MCF 10A (cell line): ENCODE measurements around the gene PET100. TPM values are rescaled to one million over a fixed set of nuclear protein-coding genes. Genes with fewer than 3 reads are reported as not detected.

Experiments used
- BruUV-seq: library from RNA; stranded (reverse); fragments of 400-500 nt; replicated peaks from 2 replicates; lab custom pipeline; 2021; lab: Mats Ljungman, UMichigan
- CTCF ChIA-PET: fragments of 300-600 bp; sonication (Branson Sonifier 250); formaldehyde crosslinking; extraction: SDS; loops from one replicate; lab custom pipeline; 2021; ENCODE audit warnings: antibody characterized with exemption, inconsistent platforms; lab: Yijun Ruan, JAX
- POLR2A ChIA-PET: fragments of 300-600, 350-650 bp; sonication (Branson Sonifier 250); formaldehyde crosslinking; extraction: SDS; loops from one replicate; lab custom pipeline; 2020; ENCODE audit warnings: antibody characterized with exemption, inconsistent platforms; lab: Yijun Ruan, JAX
- DNase-seq: peaks from one replicate; pipeline ENCODE4 v3.0.0-alpha.2; 2018; ENCODE audit not compliant: unreplicated experiment
- H3K27ac Mint-ChIP-seq: one replicate; pipeline ENCODE4 v1.8.0; 2022; ENCODE audit warnings: mild to moderate bottlenecking, low read depth, mixed read lengths; ENCODE audit not compliant: unreplicated experiment
- H3K27me3 Mint-ChIP-seq: one replicate; pipeline ENCODE4 v1.8.0; 2022; ENCODE audit warnings: mixed read lengths; ENCODE audit not compliant: insufficient read depth, unreplicated experiment
- H3K36me3 Mint-ChIP-seq: one replicate; pipeline ENCODE4 v1.8.0; 2022; ENCODE audit warnings: mild to moderate bottlenecking, moderate library complexity, mixed read lengths; ENCODE audit not compliant: insufficient read depth, unreplicated experiment
- H3K4me1 Mint-ChIP-seq: one replicate; pipeline ENCODE4 v1.8.0; 2022; ENCODE audit warnings: mixed read lengths; ENCODE audit not compliant: insufficient read depth, unreplicated experiment
- H3K4me3 Mint-ChIP-seq: one replicate; pipeline ENCODE4 v1.8.0; 2022; ENCODE audit warnings: mild to moderate bottlenecking, moderate library complexity, mixed read lengths; ENCODE audit not compliant: unreplicated experiment
- H3K9me3 Mint-ChIP-seq: one replicate; pipeline ENCODE4 v1.8.0; 2022; ENCODE audit warnings: mixed read lengths; ENCODE audit not compliant: unreplicated experiment
- intact Hi-C: fragments of 100-400 bp; cut with micrococcal nuclease; formaldehyde crosslinking; loops from 2 replicates; pipeline ENCODE4 v1.14.1; 2022
- total RNA-seq: library from RNA; stranded (reverse); gene quantifications from 2 replicates; pipeline ENCODE4 v1.2.3, GENCODE V29; 2022
- TF ChIP-seq, protein P1 (sequence below): fragments of 200-600 bp; IDR thresholded peaks from one replicate; pipeline ENCODE4 v1.8.0; 2022; ENCODE audit warnings: antibody characterized with exemption, mild to moderate bottlenecking; ENCODE audit not compliant: unreplicated experiment

The PET100 gene
- total RNA-seq, 1 experiment from 2014 or later, result 53.9 TPM

DNA sequence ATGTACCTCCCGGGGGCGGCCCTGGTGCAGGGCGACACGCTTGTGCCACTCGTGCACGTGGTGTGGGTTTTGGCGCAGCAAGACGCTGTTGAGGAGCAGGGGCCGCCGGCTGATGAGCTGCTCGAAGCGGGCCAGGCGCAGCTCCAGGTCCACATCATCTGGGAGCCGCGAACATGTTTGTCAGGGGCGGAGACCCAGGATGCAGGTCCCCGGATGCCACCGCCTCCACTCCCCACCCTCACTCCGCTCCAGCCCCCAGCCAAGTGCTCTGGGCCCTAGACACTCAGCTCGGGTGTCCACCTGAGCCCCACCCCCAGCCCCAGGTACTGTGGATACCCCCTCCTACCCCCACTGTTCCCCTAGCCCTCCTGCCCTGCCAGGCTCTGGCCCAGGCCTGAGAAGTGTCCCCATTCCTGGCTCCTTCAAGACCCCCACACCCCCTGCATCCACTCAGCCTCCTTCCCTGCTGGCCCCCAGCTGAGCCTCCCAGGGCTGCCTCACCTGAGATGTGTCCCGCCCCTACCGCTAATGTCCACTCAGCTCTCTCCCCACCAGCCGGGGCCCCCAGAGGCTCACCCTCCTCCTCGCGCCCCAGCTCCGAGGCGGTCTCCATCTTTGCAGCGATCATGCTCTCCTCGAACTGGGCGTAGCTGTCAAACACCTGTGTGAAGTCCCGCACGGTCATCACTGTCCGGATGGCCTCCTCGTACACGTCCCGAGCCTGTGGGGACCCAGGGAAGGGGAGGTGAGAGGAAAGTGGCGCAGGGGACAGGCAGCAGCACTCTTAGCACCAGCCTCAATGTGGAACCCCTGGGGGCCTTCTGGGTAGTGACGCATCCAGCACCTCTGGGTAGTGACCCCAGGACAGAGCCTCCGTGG, 5.6 kb upstream of the PET100 start:
- no TSS peak for BruUV-seq
- peaks cover 61% of the 10 kb centered on the region for H3K36me3 Mint-ChIP-seq
- ChIA-PET POLR2A (no interaction called here), CTCF (interaction anchor here (0.9 kb wide), 1 partner anchor 56 kb away, joined by 3 read pairs; no protein-coding TSS in a partner anchor)
- no peaks in the 10 kb centered on the region for H3K9me3 Mint-ChIP-seq
- DNase-seq, result no peak
- no peaks in the 10 kb centered on the region for H3K27me3 Mint-ChIP-seq
- H3K27ac Mint-ChIP-seq, result no peak overlapping the region
- no peak overlapping the region for H3K4me3 Mint-ChIP-seq
- intact Hi-C loops, result no loop called here
- peaks cover 12% of the 10 kb centered on the region for H3K4me1 Mint-ChIP-seq
- TF ChIP-seq, protein P1, sequence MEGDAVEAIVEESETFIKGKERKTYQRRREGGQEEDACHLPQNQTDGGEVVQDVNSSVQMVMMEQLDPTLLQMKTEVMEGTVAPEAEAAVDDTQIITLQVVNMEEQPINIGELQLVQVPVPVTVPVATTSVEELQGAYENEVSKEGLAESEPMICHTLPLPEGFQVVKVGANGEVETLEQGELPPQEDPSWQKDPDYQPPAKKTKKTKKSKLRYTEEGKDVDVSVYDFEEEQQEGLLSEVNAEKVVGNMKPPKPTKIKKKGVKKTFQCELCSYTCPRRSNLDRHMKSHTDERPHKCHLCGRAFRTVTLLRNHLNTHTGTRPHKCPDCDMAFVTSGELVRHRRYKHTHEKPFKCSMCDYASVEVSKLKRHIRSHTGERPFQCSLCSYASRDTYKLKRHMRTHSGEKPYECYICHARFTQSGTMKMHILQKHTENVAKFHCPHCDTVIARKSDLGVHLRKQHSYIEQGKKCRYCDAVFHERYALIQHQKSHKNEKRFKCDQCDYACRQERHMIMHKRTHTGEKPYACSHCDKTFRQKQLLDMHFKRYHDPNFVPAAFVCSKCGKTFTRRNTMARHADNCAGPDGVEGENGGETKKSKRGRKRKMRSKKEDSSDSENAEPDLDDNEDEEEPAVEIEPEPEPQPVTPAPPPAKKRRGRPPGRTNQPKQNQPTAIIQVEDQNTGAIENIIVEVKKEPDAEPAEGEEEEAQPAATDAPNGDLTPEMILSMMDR, result no peak

DNA sequence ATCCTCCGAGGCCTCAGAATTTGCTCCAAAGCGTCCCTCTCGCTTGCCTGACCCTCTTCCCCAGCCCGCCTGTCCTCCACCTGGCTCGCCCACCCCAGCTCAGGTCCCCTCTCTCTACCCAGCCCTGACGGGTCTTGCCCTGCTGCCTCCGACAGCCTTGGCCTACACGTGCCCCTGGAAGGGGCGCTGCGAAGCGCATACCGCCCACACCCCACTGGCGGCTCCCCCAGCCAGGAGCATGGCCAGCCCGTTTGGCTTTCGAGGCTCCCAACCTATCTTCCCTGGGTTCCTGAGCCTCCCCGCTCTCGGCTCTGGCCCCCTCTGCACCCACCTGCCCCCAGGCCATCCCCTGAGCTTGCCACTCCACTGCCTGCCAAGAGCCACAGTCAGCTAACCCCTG, 4.8 kb upstream of the PET100 start:
- Mint-ChIP-seq H3K27me3 (no peaks in the 10 kb centered on the region), H3K4me3 (no peak overlapping the region), H3K27ac (no peak overlapping the region), H3K4me1 (peaks cover 18% of the 10 kb centered on the region), H3K9me3 (no peaks in the 10 kb centered on the region), H3K36me3 (peaks cover 61% of the 10 kb centered on the region)
- POLR2A ChIA-PET, result no interaction called here
- CTCF ChIA-PET, result interaction anchor here (0.5 kb wide), 1 partner anchor 1856 kb away, joined by 3 read pairs; no protein-coding TSS in a partner anchor
- TF ChIP-seq, protein P1, result no peak
- DNase-seq, result no peak
- BruUV-seq, result no TSS peak
- intact Hi-C loops, result no loop called here

DNA sequence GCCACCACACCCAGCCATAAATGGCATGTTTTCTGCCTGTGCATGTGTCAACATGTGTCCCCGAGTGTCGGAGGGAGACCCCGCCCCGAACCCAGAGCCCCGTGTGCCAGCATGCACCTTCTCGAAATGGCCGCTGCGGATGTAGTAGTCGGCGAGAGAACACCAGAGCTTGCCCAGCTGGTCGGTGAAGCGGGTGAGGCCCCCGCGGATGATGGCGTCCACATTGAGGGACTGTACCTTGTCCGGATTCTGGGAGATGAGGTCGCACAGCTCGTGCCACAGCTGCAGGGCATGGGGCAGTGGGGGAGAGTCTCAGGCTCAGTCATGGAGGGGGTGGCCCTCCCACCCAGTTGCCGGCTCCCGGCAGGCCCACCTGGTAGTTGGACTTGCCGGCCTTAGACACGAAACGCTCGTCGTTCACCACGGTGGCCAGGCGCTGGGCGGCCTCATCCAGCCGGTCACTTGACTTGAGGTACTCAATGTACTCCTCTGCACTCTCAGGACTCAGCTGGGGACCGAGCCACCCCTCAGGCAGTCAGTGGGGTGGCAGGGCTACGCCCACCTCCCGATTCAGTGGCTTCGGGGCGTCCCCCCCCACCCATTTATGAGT, 3.7 kb upstream of the PET100 start:
- TF ChIP-seq, protein P1, result no peak
- Mint-ChIP-seq H3K4me1 (peaks cover 23% of the 10 kb centered on the region), H3K27ac (no peak overlapping the region), H3K4me3 (no peak overlapping the region), H3K9me3 (no peaks in the 10 kb centered on the region), H3K27me3 (no peaks in the 10 kb centered on the region), H3K36me3 (peaks cover 52% of the 10 kb centered on the region)
- no peak for DNase-seq
- intact Hi-C loops, result no loop called here
- ChIA-PET CTCF (interaction anchor here (0.5 to 1.2 kb wide), 2 partner anchors 33 to 57 kb away, joined by 3 to 6 read pairs; no protein-coding TSS in a partner anchor), POLR2A (interaction anchor here (1.3 kb wide), 1 partner anchor 10 kb away, joined by 3 read pairs; no protein-coding TSS in a partner anchor)
- no TSS peak for BruUV-seq

DNA sequence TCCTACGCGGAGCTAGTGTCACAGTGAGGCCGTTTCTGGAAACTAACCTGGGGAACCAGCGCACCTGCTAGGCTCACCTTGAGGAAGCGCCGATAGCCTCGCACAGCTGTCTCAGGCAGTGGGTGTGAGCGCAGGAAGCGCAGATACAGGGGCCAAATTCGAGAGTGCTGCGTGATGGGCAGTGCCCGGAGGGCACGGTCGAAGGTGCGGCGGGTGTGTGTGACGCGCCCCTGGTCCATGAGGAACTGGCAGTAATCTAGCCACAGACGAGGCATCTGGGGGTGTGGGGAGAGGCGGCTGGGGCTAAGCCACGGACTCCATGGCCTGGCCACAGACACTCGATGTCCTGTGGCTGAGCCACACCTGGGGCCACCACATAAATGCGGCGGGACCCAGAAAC, 2.4 kb upstream of the PET100 start:
- POLR2A ChIA-PET, result interaction anchor here (0.7 to 1.3 kb wide), 4 partner anchors 8 to 27 kb away, joined by 3 to 6 read pairs (median 3); no protein-coding TSS in a partner anchor
- H3K27me3 Mint-ChIP-seq, result no peaks in the 10 kb centered on the region
- no TSS peak for BruUV-seq
- H3K27ac Mint-ChIP-seq, result no peak overlapping the region
- TF ChIP-seq, protein P1, result no peak
- H3K9me3 Mint-ChIP-seq, result no peaks in the 10 kb centered on the region
- H3K4me1 Mint-ChIP-seq, result peaks cover 23% of the 10 kb centered on the region
- intact Hi-C loops, result no loop called here
- no peak for DNase-seq
- CTCF ChIA-PET, result interaction anchor here (0.9 to 1.2 kb wide), 2 partner anchors 58 to 272 kb away, joined by 5 to 6 read pairs; no protein-coding TSS in a partner anchor
- peak overlapping the region; percentile 95 for H3K4me3 Mint-ChIP-seq
- H3K36me3 Mint-ChIP-seq, result peaks cover 47% of the 10 kb centered on the region
